Measurements from ENCODE around the gene EEF1AKMT2.
A peak's percentile ranks its signal among the peaks of the same experiment; 100 is the strongest.
"Not testable (repeated sequence)": the region's sequence is repeated elsewhere in the genome, so short reads cannot be mapped to it uniquely, and the experiment has no call there.

Gene EEF1AKMT2

DNA sequence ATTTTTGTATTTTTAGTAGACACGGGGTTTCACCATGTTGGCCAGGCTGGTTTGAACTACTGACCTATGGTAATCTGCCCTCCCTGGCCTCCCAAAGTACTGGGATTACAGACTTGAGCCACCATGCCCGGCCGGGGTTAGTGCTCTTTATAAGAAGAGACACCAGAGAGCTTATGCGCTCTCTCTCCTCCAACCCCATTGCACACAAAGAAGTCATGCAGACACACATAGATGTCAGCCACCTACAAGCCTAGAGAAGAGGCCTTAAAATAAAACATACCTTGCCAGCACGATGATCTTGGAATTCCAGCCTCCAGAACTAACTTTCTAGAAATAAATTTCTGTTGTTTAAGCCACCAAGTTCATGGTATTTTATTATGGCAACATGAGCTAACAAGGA, 37.5 kb downstream of the EEF1AKMT2 start:
- no peak for DNase-seq

DNA sequence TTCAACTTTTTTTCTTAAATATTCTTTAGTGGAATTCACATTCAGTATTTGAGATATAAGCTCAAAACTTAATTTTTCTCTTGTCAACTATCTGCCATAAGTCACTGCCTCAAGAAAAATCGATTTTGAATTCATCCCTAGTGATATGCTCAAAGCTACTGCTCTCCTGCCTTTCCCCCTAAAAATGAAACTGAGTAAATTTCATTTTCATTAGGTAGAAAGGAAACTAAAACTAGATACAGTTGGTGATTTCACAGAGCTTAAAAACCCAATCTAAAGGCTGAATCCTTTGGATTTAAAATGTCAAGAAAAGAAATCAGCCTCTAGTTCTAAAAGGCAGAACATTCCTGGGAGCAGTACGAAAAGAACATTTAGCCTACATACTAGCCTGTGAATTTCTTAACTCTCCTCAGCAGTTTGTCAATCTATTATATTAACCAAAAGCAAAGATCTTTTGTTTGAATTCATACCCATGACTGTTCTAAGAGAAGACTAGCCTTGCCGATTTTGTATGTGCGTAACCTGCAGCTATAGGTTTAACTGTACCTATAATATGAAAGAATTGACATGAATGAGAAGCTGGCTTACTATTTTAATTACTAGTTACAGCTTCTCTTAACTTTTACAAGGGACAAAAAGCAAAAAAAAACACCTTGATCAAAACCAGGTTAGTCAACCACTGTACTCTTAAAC, 42.6 kb downstream of the EEF1AKMT2 start:
- DNase-seq: no peak

DNA sequence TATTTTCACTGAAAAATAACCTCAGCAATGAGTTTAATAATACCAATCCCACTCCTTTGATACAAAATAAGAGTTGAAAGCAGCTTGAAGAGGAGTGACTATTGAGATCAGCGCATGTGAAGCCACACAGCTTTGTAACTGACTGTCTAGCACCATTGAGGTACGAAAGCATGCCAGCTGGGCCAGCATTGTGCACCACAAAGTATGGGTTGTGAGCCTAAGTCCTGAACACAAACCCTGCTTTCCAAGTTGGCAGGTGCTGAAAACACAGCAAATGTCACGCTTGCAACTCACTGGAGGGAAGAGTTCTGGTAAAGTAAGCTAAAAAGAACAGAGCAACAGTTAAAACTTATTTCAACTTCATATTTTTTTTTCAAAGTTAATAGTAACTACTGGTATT, 43.5 kb downstream of the EEF1AKMT2 start:
- DNase-seq: no peak

DNA sequence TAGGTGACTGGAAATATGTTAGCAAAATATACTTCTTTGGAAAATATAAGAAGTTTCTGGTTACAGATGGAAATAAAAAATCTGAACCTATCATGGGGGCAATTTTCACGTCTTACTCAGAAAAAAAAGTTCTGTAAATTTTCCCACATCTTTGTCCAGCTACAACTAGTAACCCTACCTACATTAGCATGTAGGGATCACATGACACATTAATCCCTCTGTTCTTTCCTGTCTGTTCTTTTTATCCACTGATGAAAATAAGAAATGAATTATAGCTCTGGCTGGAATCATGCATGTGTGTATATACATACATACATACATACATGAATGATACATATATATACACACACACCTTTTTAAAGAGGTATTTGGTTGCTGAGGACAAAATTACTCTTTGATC, 43.9 kb downstream of the EEF1AKMT2 start:
- DNase-seq: no peak

GRCh38 chr10:124746992-124747391, 44.7 kb downstream of the EEF1AKMT2 start:
- no peak for DNase-seq

GRCh38 chr10:124746447-124746846, 45.2 kb downstream of the EEF1AKMT2 start:
- not testable (repeated sequence) for DNase-seq

GRCh38 chr10:124745673-124746072, 46.0 kb downstream of the EEF1AKMT2 start:
- no peak for DNase-seq

- no peak for DNase-seq
Measured at GRCh38 chr10:124745252-124745651, 46.4 kb downstream of the EEF1AKMT2 start.

- DNase-seq: peak; percentile 89
Measured at GRCh38 chr10:124744102-124745050, 47.3 kb downstream of the EEF1AKMT2 start, which contains the start of gene FAM53B. FAM53B (minus strand) TSS chr10:124744378; CDS start chr10:124706713, 37,665 bp downstream.

- peak; percentile 59 for DNase-seq
Measured at GRCh38 chr10:124743191-124744101, 48.2 kb downstream of the EEF1AKMT2 start.

DNA sequence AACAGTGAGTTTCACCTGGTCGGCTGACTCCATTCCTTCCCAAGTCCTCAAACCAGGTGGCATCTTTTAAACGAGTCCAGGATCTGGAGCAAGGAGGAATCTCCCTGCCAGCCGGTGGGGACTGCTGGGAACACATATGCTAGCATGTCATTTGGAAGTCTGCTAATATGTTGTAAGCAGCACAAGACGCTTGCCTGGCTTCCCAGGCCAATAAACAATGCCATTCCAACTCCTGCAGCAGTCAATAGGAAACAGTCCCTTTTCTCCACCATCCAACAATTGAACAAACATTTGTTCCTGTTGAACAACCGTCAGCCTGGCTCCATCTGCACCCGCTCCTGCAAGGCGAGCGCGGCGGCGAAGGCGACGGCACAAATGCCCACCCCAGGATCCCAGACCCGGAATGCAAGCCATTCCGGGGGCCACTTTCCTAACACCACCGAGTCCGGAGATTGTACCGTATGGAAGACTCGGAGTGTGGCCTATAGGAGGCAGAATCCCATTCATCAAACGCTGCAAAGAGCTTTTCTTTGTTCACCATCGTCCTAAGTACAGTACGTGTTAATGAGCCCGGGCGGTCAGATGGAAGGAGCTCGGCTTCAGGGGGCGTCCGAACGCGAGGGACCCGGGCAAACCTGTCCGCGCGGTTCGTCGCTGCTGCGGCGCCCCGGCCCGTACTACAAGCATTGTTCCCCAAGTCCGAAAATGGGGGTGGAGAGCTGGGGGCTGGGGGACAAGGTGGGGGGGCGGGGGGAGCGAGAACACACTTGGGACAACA, 49.1 kb downstream of the EEF1AKMT2 start:
- DNase-seq: peak; percentile 52

DNA sequence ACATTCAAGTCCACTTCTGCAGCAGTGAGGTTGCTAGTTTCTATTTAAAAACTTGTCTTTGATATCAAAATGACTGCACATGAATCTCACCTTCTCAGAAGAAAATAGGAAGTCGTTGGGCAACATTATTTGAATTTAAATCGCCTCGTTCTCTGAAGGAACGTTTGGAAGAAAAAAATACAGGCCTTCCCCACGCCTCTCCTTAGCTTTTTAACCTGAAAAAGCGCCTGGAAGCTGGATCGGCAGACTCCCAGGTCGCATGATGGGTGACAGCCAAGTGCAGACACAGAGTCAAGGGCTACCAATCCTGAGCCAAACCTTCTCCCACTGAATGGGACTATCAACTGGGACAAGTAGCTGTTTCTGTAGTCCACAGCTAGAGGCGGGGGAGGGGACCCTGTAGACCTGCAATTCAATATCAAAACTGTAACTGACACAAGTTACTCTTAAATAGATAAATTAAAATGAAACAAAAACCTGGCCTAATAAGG, 49.7 kb downstream of the EEF1AKMT2 start:
- peak; percentile 28 for DNase-seq

- peak; percentile 91 for DNase-seq
Measured at GRCh38 chr10:124741281-124741921, 50.3 kb downstream of the EEF1AKMT2 start.

DNA sequence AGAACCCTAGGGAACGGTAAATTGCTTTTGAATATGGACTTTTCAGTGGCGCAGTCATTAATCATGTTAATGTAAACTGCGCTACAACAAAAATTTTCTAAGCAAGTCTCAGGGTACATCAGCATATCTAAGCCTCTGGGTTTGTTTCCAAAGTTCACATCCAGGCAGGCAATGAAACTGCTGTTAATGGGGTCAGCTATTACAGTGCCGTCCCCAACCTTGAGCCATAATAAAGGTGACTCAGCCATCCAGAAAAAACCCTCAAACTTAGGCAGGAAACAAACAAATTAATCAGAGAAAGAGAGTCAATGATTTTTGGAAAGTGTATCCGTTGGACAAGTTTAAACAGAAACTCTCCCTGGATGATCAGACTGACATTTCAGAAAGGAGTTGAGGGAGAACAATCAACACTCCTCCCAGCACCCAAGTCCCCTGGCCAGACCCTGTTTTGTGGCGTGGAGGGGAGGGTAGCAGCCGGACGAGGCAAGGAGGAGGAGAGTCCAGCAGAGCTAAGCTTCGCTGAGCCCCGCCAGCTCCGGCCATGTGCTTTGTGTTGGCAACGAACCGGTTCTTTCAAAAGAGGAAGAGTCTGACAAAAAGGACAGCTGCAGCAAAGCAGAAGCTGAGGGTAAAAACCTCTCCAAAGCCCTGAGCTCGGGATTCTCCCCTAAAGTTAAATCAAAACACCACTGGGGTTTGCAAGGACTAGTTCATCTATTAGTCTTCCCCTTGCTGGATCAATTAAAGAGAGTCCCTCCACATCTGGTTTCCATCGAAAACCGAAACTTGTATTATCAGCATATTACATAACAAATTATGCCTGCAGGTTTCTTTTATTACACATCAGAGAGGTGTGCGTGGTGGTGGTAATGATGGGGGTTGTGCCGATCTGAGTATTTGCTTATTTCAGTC, 51.1 kb downstream of the EEF1AKMT2 start:
- peak; percentile 87 for DNase-seq

DNA sequence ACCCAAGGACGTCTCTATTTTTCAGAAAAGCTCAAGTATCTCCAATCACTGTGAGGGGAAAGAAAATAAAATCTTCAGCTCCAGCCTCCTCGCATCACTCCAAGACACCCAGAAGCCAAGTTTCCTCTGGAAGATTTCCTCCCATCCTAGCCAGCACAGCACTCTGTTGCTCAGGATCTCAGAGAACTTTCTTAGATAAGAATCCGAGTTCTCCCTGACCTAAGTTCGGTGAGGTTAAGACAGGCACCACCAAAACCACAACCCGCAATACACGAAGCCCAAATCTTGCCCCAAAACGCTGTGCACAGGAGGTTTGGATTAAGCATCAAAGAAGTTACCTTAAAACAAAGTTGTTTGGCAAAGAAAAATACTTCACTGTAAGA, 51.7 kb downstream of the EEF1AKMT2 start:
- DNase-seq: peak; percentile 80

DNA sequence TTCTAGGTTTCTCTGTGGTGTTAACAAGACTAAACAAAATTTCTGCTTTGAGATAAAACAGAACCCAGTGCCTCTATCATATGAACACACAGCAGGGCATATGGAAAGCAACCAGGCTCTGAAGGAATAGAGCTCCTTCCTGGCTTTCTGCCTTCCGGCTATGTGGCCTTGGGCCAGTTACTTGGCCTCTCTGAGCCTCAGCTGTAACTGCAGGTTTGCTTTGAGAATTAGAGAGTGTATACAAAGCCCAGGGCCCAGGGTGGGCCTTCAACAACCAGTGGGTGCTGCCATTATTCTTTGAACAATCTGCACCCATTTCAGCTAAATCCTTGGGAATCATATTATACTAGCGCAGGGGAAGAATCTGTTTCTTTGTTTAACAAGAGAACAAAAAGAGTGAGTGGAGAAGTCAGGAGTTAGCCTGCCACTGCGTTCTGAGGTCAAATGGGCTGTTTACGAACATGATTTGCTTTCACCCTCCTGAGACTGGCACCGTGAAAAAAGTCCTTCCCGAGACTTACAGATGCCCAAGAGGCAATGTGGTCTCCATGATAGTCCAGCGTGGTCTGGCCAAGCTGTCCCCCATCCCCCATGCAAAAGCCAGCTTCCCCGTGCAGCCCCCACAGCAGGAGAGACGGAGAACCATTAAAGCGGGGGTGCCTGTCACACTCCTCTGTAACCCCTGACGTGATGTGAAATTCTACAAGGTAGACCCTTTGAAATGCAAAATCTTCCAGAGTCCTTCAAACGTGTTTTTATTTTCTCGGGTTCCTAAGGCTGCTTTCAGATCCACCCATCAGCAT, 52.4 kb downstream of the EEF1AKMT2 start:
- no peak for DNase-seq

- DNase-seq: no peak
Measured at GRCh38 chr10:124738441-124738840, 53.2 kb downstream of the EEF1AKMT2 start.

DNA sequence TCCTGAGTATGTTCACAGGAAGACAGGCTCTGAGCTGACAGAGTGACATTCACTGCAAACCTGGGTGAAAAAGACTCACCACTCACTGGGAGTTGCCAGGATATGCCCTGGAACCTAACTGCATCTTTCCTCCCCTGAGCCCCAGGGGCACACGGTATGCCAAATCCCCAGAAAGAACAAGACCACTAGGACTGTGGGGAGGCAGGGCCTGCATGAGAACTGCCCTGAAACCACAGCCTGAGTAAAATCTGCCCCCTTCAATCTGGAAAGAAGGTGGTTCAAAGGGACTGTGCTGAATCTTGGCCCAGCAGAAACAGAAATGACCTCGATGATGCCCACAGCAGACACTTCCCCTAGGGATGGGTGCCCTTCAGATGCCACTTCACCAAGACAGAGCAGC, 54.0 kb downstream of the EEF1AKMT2 start:
- DNase-seq: no peak

- no peak for DNase-seq
Measured at GRCh38 chr10:124737221-124737620, 54.5 kb downstream of the EEF1AKMT2 start.
